ENCODE data around the gene OLFM2. TPM values are rescaled to one million over a fixed set of nuclear protein-coding genes. Genes with fewer than 3 reads are reported as not detected.
"Not testable (repeated sequence)": the region's sequence is repeated elsewhere in the genome, so short reads cannot be mapped to it uniquely, and the experiment has no call there.

The OLFM2 gene
- total RNA-seq, result 10.8 TPM

GRCh38 chr19:9936326-9937000 lies at the start of gene OLFM2:
Gene OLFM2, minus strand, starts transcription at chr19:9936515. Its CDS starts 149 bp downstream, at chr19:9936366.
- no peak for DNase-seq (ENCODE audit: low spot score)

GRCh38 chr19:9981406-9982260 lies 45.3 kb upstream of the OLFM2 start:
- DNase-seq (ENCODE audit: low spot score), result no peak

- no peak for DNase-seq (ENCODE audit: low spot score)
These were observed 35.8 kb upstream of the OLFM2 start for GRCh38 chr19:9972103-9972502.

- DNase-seq (ENCODE audit: low spot score), result no peak
These were observed 35.0 kb upstream of the OLFM2 start for GRCh38 chr19:9971166-9971897.

GRCh38 chr19:9970481-9970880 lies 34.2 kb upstream of the OLFM2 start:
- DNase-seq (ENCODE audit: low spot score), result no peak

- no peak for DNase-seq (ENCODE audit: low spot score)
These were observed 33.3 kb upstream of the OLFM2 start for GRCh38 chr19:9969688-9969975.

- DNase-seq (ENCODE audit: low spot score), result no peak
These were observed 32.7 kb upstream of the OLFM2 start for GRCh38 chr19:9968820-9969687.

GRCh38 chr19:9967326-9967725 lies 31.0 kb upstream of the OLFM2 start:
- DNase-seq (ENCODE audit: low spot score), result no peak

GRCh38 chr19:9966448-9966847 lies 30.1 kb upstream of the OLFM2 start:
- no peak for DNase-seq (ENCODE audit: low spot score)

GRCh38 chr19:9966024-9966423 lies 29.7 kb upstream of the OLFM2 start:
- no peak for DNase-seq (ENCODE audit: low spot score)

- DNase-seq (ENCODE audit: low spot score), result no peak
These were observed 26.4 kb upstream of the OLFM2 start for GRCh38 chr19:9962623-9963290.

GRCh38 chr19:9961103-9961502 lies 24.8 kb upstream of the OLFM2 start:
- DNase-seq (ENCODE audit: low spot score), result no peak

GRCh38 chr19:9958379-9958821 lies 22.1 kb upstream of the OLFM2 start:
- DNase-seq (ENCODE audit: low spot score), result no peak

- no peak for DNase-seq (ENCODE audit: low spot score)
These were observed 20.6 kb upstream of the OLFM2 start for GRCh38 chr19:9956956-9957355.

- no peak for DNase-seq (ENCODE audit: low spot score)
These were observed 17.7 kb upstream of the OLFM2 start for GRCh38 chr19:9953802-9954542.

- DNase-seq (ENCODE audit: low spot score), result no peak
These were observed 16.0 kb upstream of the OLFM2 start for GRCh38 chr19:9952276-9952675.

GRCh38 chr19:9947441-9947840 lies 11.1 kb upstream of the OLFM2 start:
- DNase-seq (ENCODE audit: low spot score), result no peak

GRCh38 chr19:9946528-9947125 lies 10.3 kb upstream of the OLFM2 start:
- not testable (repeated sequence) for DNase-seq (ENCODE audit: low spot score)

GRCh38 chr19:9945319-9945966 lies 9.1 kb upstream of the OLFM2 start:
- DNase-seq (ENCODE audit: low spot score), result peak; percentile 70

All from mucosa of gallbladder (tissue), 1 donor.